ENCODE data around the gene KRT75. TPM values are rescaled to one million over a fixed set of nuclear protein-coding genes. Genes with fewer than 3 reads are reported as not detected.

Gene KRT75
- total RNA-seq, 3 donors from 2014 or later = not detected

DNA sequence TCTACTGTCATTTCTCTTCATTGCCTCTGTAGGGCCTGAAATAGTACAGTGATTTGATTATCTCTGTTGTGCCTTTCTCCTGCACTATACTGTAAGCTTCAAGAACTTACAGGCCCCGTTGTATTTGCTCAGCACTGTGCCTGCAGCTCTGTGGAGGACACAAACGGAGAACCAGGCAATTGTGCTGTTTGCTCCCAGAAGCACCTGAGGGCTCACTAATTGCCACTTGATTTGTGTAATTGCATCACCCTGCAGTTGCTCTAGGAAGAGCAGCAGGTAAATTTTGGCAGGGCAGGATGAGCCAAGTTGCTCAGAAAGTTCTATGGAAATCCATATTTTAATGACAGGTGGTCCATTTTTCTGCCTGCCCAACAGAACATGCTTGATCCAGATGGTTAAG, 16.4 kb downstream of the KRT75 start:
- Histone ChIP-seq H3K27ac (peak overlapping the region in 1 of 2 donors; percentile 82), H3K27me3 (peaks cover 0 to 3% of the 10 kb centered on the region in 2 donors), H3K4me1 (no peaks in the 10 kb centered on the region), H3K4me3 (no peak overlapping the region), H3K9me3 (no peaks in the 10 kb centered on the region), H3K36me3 (no peaks in the 10 kb centered on the region)
- DNase-seq (ENCODE audit: low spot score in 2 of 2) = no peak
- no peak for TF ChIP-seq POLR2A (IDR thresholded peaks at IDR 0.05)
- TF ChIP-seq, protein P1, sequence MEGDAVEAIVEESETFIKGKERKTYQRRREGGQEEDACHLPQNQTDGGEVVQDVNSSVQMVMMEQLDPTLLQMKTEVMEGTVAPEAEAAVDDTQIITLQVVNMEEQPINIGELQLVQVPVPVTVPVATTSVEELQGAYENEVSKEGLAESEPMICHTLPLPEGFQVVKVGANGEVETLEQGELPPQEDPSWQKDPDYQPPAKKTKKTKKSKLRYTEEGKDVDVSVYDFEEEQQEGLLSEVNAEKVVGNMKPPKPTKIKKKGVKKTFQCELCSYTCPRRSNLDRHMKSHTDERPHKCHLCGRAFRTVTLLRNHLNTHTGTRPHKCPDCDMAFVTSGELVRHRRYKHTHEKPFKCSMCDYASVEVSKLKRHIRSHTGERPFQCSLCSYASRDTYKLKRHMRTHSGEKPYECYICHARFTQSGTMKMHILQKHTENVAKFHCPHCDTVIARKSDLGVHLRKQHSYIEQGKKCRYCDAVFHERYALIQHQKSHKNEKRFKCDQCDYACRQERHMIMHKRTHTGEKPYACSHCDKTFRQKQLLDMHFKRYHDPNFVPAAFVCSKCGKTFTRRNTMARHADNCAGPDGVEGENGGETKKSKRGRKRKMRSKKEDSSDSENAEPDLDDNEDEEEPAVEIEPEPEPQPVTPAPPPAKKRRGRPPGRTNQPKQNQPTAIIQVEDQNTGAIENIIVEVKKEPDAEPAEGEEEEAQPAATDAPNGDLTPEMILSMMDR (IDR thresholded peaks at IDR 0.05) = no peak
- TF ChIP-seq POLR2AphosphoS5 (IDR thresholded peaks at IDR 0.05) = no peak
- intact Hi-C loops (cut with DNase I; ENCODE audit: low total_unique reads) = no loop called here

DNA sequence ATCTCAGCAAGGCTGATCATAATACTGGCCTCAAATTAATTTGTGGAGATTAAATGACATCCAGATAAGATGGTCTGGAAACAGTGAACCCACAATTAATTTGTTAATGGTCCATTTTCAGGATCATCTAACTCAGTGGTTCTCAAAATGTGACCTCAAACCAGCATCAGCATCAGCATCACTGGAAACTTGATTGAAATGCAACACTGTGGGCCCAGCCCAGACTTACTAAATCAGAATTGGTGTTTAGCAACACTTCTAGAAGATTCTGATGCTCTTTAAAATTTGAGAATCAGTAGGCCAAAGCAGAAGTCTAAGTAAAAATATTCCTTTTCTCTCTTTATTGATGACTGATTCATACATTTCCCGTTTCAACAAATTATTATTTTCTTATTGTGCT, 17.4 kb downstream of the KRT75 start:
- no peak for DNase-seq (ENCODE audit: low spot score in 2 of 2)
- no peaks in the 10 kb centered on the region for H3K36me3 ChIP-seq
- no peaks in the 10 kb centered on the region for H3K9me3 ChIP-seq
- H3K4me3 ChIP-seq = no peak overlapping the region
- H3K27me3 ChIP-seq = peaks cover 0 to 2% of the 10 kb centered on the region in 2 donors
- intact Hi-C loops (cut with DNase I; ENCODE audit: low total_unique reads) = no loop called here
- peak overlapping the region in 1 of 2 donors; percentile 82 for H3K27ac ChIP-seq
- no peaks in the 10 kb centered on the region for H3K4me1 ChIP-seq
- TF ChIP-seq, protein P1 (IDR thresholded peaks at IDR 0.05) = no peak
- TF ChIP-seq POLR2AphosphoS5 (IDR thresholded peaks at IDR 0.05) = no peak
- no peak for TF ChIP-seq POLR2A (IDR thresholded peaks at IDR 0.05)

DNA sequence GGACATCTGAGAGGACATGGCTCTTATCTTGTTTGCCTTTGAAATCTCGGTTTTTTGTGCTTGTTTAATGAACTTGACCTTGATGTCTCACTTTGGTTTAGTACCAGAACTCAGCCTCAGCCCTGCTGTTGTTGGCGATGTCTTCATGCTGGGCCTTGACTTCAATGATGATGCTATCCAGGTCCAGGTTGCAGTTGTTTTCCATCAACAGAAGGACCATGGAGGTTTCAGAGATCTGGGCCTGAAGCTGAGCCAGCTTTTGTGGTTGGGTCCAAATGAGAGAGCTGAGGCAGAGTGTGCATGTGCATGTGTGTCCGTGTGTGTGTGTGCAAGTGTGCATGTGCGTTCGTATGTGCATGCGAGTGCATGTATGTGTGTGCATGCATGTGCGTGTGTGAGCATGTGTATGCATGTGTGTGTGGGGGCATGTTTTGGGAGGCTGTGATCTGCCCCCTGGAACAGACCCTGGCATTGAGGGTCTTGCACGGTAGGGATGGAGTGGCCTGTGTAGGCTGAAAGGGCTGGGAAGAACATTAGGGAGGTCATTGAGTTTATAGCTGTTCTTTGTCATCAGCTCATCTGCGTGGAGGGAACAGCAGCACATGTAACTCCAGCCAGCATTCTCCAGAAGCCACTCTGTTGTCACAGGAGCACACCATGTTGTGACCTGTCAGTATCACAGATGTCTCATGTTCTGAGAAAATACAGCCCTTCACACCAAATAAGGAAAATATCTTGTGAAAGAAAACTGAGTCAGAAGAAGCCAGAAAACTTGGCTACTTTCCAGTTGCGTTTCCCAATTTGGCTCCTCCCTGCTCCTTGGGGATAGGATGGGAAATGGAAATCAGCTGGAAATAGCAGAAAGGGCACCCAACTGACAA, 18.1 kb downstream of the KRT75 start:
- no peaks in the 10 kb centered on the region for H3K4me1 ChIP-seq
- no peak overlapping the region for H3K4me3 ChIP-seq
- intact Hi-C loops (cut with DNase I; ENCODE audit: low total_unique reads) = loop anchor here (2.0 kb wide), 1 partner anchor 43 kb away; no protein-coding TSS in a partner anchor
- peak in 1 of 2 donors; percentile 44 for DNase-seq (ENCODE audit: low spot score in 2 of 2)
- TF ChIP-seq, protein P1 (IDR thresholded peaks at IDR 0.05) = no peak
- no peak for TF ChIP-seq POLR2A (IDR thresholded peaks at IDR 0.05)
- TF ChIP-seq POLR2AphosphoS5 (IDR thresholded peaks at IDR 0.05) = peak in 2 of 3 donors; percentile 24 to 41
- H3K9me3 ChIP-seq = no peaks in the 10 kb centered on the region
- H3K36me3 ChIP-seq = no peaks in the 10 kb centered on the region
- no peaks in the 10 kb centered on the region for H3K27me3 ChIP-seq
- peak overlapping the region in 1 of 2 donors; percentile 82 for H3K27ac ChIP-seq

DNA sequence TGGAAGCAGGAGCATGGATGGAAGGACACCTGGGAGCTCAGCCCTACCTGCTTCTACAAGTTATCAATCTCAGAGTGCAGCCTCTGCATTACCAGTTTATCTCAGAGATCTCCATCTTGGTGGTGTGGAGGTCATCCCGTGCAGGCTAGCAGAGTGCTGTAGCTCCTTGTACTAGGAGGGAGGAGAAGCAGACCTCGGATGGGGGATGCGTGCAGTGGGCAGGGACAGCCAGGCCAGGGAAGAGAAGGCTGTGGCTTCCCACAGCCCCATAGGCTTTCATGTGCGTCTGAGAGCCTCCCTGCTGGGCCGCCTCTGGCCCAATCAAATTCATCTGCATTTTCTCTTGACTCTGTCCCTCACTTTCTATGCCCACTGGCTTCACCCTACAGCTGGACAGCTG, 19.2 kb downstream of the KRT75 start:
- no peak for DNase-seq (ENCODE audit: low spot score in 2 of 2)
- Histone ChIP-seq H3K27me3 (no peaks in the 10 kb centered on the region), H3K27ac (no peak overlapping the region), H3K9me3 (no peaks in the 10 kb centered on the region), H3K4me1 (no peaks in the 10 kb centered on the region), H3K4me3 (no peak overlapping the region), H3K36me3 (no peaks in the 10 kb centered on the region)
- TF ChIP-seq POLR2A (IDR thresholded peaks at IDR 0.05) = no peak
- no peak for TF ChIP-seq POLR2AphosphoS5 (IDR thresholded peaks at IDR 0.05)
- TF ChIP-seq, protein P1 (IDR thresholded peaks at IDR 0.05) = no peak
- intact Hi-C loops (cut with DNase I; ENCODE audit: low total_unique reads) = loop anchor here (2.0 kb wide), 1 partner anchor 42 kb away; no protein-coding TSS in a partner anchor

DNA sequence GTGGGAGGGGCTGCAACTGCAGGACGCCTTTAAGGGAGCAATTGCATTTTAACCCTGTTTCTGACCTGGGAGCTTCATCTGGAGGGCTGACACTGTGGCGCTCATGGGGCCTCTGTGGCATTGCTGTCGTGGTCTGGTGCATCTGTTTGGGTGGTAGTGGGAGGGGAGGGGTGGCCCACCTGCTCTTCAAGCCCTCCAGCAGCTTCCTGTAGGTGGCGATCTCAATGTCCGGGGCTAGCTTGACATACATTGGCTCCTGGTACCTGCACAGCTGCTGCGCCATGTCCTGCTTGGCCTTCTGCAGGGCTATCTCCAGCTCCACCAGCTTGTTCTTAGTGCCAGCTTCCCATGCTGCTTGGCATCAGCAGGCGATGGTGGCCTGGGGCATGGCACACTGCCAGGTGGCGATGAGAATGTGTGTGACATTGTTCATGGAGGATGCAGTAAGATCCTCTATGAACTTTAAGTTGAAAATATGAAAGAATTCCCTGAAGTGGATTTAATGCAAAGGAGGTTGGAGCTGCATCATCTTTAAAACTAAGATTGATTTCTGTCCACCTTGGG, 20.3 kb downstream of the KRT75 start:
- TF ChIP-seq, protein P1 (IDR thresholded peaks at IDR 0.05) = no peak
- TF ChIP-seq POLR2AphosphoS5 (IDR thresholded peaks at IDR 0.05) (no peak), POLR2A (IDR thresholded peaks at IDR 0.05) (no peak)
- intact Hi-C loops (cut with DNase I; ENCODE audit: low total_unique reads) = loop anchor here (2.0 kb wide), 1 partner anchor 41 kb away; no protein-coding TSS in a partner anchor
- Histone ChIP-seq H3K27ac (no peak overlapping the region), H3K36me3 (no peaks in the 10 kb centered on the region), H3K4me3 (no peak overlapping the region), H3K9me3 (no peaks in the 10 kb centered on the region), H3K4me1 (no peaks in the 10 kb centered on the region), H3K27me3 (no peaks in the 10 kb centered on the region)
- DNase-seq (ENCODE audit: low spot score in 2 of 2) = no peak
